NAMALWA (cell line): ENCODE data around the gene ISOC2.
A peak's percentile ranks its signal among the peaks of the same experiment; 100 is the strongest.
"Not testable (repeated sequence)": the region's sequence is repeated elsewhere in the genome, so short reads cannot be mapped to it uniquely, and the experiment has no call there.

ENCODE experiments used
- DNase-seq: peaks from one replicate; pipeline ENCODE4 v3.0.0-alpha.2; 2015; ENCODE audit warnings: low spot score

Gene ISOC2

GRCh38 chr19:55440411-55441105 is 20.9 kb downstream of the ISOC2 start:
- DNase-seq, result peak; percentile 34

GRCh38 chr19:55439052-55439451 is 22.4 kb downstream of the ISOC2 start:
- no peak for DNase-seq

GRCh38 chr19:55437410-55437809 is 24.0 kb downstream of the ISOC2 start:
- no peak for DNase-seq

GRCh38 chr19:55436847-55437246 is 24.6 kb downstream of the ISOC2 start:
- no peak for DNase-seq

GRCh38 chr19:55435020-55435419 is 26.4 kb downstream of the ISOC2 start:
- DNase-seq, result no peak

GRCh38 chr19:55434356-55434919 is 27.0 kb downstream of the ISOC2 start:
- no peak for DNase-seq

GRCh38 chr19:55433292-55433691 is 28.1 kb downstream of the ISOC2 start:
- DNase-seq, result no peak

GRCh38 chr19:55432241-55432959 is 29.0 kb downstream of the ISOC2 start:
- no peak for DNase-seq

- no peak for DNase-seq
Observed at GRCh38 chr19:55431183-55431582, 30.3 kb downstream of the ISOC2 start.

- DNase-seq, result no peak
Observed at GRCh38 chr19:55426042-55426441, 35.4 kb downstream of the ISOC2 start.

GRCh38 chr19:55424518-55424917 is 36.9 kb downstream of the ISOC2 start:
- DNase-seq, result no peak

GRCh38 chr19:55423225-55424005 is 38.0 kb downstream of the ISOC2 start:
- DNase-seq, result no peak

- not testable (repeated sequence) for DNase-seq
Observed at GRCh38 chr19:55421281-55421680, 40.2 kb downstream of the ISOC2 start.

- DNase-seq, result no peak
Observed at GRCh38 chr19:55419624-55420236, 41.7 kb downstream of the ISOC2 start.

- DNase-seq, result no peak
Observed at GRCh38 chr19:55419103-55419502, 42.3 kb downstream of the ISOC2 start.

GRCh38 chr19:55418185-55418584 is 43.3 kb downstream of the ISOC2 start:
- peak; percentile 75 for DNase-seq

GRCh38 chr19:55410168-55410567 is 51.3 kb downstream of the ISOC2 start:
- no peak for DNase-seq

- not testable (repeated sequence) for DNase-seq
Observed at GRCh38 chr19:55409179-55409578, 52.3 kb downstream of the ISOC2 start.

GRCh38 chr19:55408533-55408872 is 52.9 kb downstream of the ISOC2 start:
- DNase-seq, result no peak

- DNase-seq, result peak; percentile 99
Observed at GRCh38 chr19:55407800-55408532, 53.5 kb downstream of the ISOC2 start.

- not testable (repeated sequence) for DNase-seq
Observed at GRCh38 chr19:55407550-55407799, 54.0 kb downstream of the ISOC2 start, which contains the start of gene UBE2S. Gene UBE2S, minus strand, starts transcription at chr19:55407788. Its CDS starts 199 bp downstream, at chr19:55407589.
